Cerebellar nuclear complex (tissue), 1 donor: ENCODE results near the gene THOC1.

Experiments
- DNase-seq, 2 experiments: peaks; one replicate each; lab custom pipeline; 2025; lab: John Stamatoyannopoulos, UW

Gene THOC1

GRCh38 chr18:274313-274712 is 6.5 kb upstream of the THOC1 start:
- DNase-seq: no peak

GRCh38 chr18:273525-273924 is 5.7 kb upstream of the THOC1 start:
- no peak for DNase-seq

GRCh38 chr18:272650-273049 is 4.8 kb upstream of the THOC1 start:
- no peak for DNase-seq

DNA sequence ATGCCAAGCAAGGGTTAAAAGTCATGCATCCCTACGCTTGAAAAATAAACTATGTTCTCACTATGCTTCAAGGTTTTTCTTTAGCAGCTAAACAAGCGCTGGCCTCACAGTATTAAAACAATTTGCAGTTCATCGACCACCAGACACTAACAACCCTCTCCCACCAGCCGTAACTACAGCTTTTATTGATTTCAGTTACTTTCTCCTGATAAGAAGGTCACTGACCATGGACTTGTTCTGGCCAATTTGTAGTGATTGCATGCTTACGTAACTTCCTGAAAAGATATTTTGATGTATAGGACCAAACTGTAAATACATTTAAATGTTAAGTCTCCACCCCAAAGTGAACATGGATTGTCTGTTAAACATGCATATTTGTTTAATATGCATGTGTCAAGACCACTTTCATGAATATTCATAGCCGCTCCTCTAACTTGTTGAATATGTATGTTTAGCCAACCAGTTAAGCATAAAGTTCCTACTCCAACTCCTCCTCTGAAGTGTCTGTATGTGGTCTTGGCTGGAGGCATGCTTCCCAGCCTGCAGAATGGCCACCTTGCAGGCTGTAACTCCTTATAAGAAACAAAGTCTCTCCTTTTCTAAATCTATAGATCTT is 1.7 kb upstream of the THOC1 start:
- DNase-seq: no peak

DNA sequence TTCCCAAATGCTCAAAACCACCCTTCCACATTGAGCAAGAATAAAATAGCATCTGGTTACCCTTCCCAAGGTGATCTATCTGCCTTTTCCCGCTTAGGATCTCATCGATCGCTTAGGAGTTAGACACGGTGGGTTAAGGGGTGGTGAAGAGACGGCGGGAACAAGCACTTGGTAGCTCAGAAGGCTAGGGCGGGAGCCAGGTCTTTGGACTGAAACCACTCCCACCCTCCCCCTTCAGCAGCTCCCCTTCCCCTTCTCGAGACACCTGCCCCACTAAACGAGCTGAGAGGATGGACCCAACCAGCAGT is 513 bp downstream of the THOC1 start:
- DNase-seq: no peak

DNA sequence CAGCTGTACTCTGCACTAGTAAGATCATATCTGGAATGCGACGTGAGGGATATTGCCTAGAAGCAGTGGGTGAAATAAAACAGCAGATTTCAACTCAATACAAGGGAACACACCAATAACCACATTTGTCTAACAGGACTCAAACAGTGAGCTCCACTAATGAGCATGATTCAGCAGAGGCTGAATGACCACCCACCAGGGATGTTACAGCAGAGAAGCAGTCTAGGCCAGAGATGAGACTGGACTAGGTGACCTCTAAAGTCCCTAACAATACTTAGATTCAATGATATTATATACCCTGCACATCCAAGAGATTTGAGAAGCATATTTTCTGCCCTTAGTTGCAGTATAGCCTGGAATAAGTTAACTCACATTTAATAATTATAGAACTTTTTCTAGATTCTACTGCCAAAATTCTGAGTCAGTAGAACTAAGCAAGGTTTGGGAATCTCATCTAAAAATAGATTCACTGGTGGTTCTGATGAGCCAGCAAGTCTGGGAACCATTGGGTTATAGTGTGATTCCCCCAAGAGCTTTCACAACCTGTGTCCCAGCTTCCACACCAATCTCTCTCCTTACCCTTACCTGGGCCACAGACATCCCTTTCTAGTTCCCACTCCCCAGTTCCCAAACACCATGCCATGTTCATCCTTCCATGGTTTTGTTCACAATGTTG is 6.3 kb downstream of the THOC1 start:
- no peak for DNase-seq

GRCh38 chr18:260547-260946 is 7.3 kb downstream of the THOC1 start:
- DNase-seq: no peak

- DNase-seq: no peak
Measured at GRCh38 chr18:255171-255570, 12.7 kb downstream of the THOC1 start.

GRCh38 chr18:253121-253520 is 14.7 kb downstream of the THOC1 start:
- no peak for DNase-seq

- DNase-seq: no peak
Measured at GRCh38 chr18:251572-251971, 16.3 kb downstream of the THOC1 start.

- no peak for DNase-seq
Measured at GRCh38 chr18:250685-251084, 17.2 kb downstream of the THOC1 start.

GRCh38 chr18:248053-248452 is 19.8 kb downstream of the THOC1 start:
- no peak for DNase-seq

DNA sequence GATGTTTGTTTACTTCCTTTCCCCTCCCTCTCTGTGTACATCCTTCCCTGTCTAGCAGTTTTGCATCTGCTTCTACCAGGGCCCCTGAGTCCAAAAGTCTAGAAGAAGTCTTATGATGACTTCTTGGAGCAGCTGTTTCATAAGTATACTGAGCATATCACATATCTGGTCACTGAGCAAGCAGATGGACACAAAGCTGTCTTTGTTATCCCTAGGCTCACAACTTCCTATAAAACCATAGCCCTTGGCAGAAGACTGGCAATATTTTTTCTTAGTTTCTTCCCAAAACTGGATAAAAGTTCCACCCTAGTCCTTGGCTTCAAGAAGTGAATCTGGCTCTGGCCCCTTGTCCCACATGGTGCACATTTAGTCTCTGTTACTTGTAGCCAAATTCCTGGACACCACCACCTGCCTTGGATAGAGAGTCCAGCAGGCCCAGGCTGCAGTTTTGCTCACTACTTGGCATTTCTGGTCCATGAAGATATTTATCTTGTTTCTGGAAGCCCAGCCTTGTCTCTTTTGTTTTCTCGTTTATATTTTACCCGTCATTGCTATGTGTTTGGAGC is 22.5 kb downstream of the THOC1 start:
- DNase-seq: no peak

GRCh38 chr18:240175-240574 is 27.7 kb downstream of the THOC1 start:
- DNase-seq: no peak

- DNase-seq: no peak
Measured at GRCh38 chr18:231563-231962, 36.3 kb downstream of the THOC1 start.

DNA sequence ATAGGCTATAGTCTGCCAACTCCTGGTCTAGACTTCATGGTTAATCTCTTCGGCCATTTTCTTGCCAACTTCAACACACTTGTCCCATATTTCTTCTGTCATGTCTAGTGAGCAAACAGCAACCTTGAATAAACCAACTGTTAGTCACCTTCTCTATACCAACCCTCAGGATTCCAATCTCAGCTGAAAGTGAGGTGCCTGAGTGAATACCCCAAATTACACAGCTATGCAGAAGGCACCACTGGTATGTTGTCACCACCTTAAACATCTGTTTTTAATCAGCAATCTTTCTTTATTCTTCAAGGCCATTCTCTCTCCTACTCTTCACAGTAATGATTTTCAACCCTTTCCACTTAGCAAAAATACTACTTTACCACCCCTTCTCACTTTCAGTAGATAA is 39.3 kb downstream of the THOC1 start:
- no peak for DNase-seq

GRCh38 chr18:227902-228301 is 39.9 kb downstream of the THOC1 start:
- DNase-seq: no peak

- no peak for DNase-seq
Measured at GRCh38 chr18:227374-227773, 40.5 kb downstream of the THOC1 start.

DNA sequence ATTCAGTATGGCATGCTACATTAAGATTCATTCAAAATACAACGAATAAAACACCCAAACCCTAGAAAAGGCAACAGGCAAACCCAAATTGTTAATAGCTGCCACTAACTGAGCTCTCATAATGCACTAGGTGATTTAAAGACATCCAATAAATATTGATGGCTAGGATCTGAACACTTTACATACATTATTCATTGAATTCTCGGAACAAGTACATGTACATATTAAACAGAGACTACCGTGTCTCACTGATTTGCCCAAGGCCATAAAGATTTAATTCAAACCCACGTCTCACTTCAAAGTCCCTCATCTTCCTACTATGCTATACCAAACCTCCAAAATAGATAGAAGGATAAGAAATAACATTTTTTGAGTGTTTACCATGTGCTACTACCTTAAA is 42.1 kb downstream of the THOC1 start:
- no peak for DNase-seq

GRCh38 chr18:220708-221107 is 47.1 kb downstream of the THOC1 start:
- no peak for DNase-seq

- no peak for DNase-seq
Measured at GRCh38 chr18:217532-218336, 50.1 kb downstream of the THOC1 start.

- DNase-seq: no peak
Measured at GRCh38 chr18:215448-216010, 52.3 kb downstream of the THOC1 start.

- no peak for DNase-seq
Measured at GRCh38 chr18:213966-214365, 53.9 kb downstream of the THOC1 start.
